Panc1 (cell line): ENCODE results near the gene FTO.

Experiments
- POLR2AphosphoS5 ChIP-seq: IDR thresholded peaks from 2 replicates; pipeline ENCODE4 v1.6.1; 2012; ENCODE audit warnings: mild to moderate bottlenecking, low read depth, low read length, moderate library complexity
- SIN3A ChIP-seq: IDR thresholded peaks from 2 replicates; pipeline ENCODE4 v1.6.1; 2012; ENCODE audit warnings: low read depth, mild to moderate bottlenecking, low read length, moderate library complexity, borderline replicate concordance; ENCODE audit not compliant: insufficient read depth
- TCF7L2 ChIP-seq: IDR thresholded peaks from 2 replicates; pipeline ENCODE4 v1.6.1; 2011; ENCODE audit warnings: mild to moderate bottlenecking, low read depth, low read length, inconsistent platforms
- TF ChIP-seq, protein P1 (sequence below): fragments of 450-650 bp; IDR thresholded peaks from 2 replicates; pipeline ENCODE4 v1.5.1; 2017; ENCODE audit warnings: mild to moderate bottlenecking
- TF ChIP-seq, protein P2 (sequence below), 2 experiments: IDR thresholded peaks; 2 replicates each; pipeline ENCODE4 v1.6.1; 2011 to 2012; ENCODE audit warnings: low read depth in 2 of 2, control low read depth in 1 of 2, low read length in 1 of 2, mild to moderate bottlenecking in 1 of 2, moderate library complexity in 1 of 2; ENCODE audit not compliant: insufficient read depth in 1 of 2

DNA sequence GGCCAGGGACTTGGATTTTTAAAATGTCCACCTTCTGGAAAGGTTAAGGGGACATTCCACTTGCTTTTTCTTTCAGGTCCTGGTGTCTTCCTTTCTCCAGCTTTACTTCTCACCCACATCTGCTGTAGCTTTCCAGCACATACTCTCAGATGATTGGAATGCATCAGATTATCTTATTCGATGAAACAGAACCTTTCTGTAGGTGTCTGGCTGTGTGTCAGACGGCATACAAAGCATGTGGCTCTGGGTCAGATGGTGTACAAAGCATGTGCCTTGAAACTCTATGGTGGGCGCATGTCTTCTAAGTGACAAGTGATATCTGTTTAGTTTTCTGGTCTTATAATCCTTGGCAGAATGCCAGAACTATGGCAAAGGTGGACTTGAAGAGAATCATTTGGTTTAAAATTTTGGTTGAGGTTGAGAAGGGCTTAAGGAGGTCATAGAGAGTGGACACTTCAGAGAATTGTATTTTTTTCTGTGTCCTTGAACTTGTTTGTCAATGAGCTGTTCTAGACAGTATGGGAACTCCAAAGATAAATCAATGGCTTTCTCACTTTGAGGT is 125.3 kb downstream of the FTO start:
- TF ChIP-seq, protein P1, sequence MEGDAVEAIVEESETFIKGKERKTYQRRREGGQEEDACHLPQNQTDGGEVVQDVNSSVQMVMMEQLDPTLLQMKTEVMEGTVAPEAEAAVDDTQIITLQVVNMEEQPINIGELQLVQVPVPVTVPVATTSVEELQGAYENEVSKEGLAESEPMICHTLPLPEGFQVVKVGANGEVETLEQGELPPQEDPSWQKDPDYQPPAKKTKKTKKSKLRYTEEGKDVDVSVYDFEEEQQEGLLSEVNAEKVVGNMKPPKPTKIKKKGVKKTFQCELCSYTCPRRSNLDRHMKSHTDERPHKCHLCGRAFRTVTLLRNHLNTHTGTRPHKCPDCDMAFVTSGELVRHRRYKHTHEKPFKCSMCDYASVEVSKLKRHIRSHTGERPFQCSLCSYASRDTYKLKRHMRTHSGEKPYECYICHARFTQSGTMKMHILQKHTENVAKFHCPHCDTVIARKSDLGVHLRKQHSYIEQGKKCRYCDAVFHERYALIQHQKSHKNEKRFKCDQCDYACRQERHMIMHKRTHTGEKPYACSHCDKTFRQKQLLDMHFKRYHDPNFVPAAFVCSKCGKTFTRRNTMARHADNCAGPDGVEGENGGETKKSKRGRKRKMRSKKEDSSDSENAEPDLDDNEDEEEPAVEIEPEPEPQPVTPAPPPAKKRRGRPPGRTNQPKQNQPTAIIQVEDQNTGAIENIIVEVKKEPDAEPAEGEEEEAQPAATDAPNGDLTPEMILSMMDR: no peak
- TF ChIP-seq, protein P2, sequence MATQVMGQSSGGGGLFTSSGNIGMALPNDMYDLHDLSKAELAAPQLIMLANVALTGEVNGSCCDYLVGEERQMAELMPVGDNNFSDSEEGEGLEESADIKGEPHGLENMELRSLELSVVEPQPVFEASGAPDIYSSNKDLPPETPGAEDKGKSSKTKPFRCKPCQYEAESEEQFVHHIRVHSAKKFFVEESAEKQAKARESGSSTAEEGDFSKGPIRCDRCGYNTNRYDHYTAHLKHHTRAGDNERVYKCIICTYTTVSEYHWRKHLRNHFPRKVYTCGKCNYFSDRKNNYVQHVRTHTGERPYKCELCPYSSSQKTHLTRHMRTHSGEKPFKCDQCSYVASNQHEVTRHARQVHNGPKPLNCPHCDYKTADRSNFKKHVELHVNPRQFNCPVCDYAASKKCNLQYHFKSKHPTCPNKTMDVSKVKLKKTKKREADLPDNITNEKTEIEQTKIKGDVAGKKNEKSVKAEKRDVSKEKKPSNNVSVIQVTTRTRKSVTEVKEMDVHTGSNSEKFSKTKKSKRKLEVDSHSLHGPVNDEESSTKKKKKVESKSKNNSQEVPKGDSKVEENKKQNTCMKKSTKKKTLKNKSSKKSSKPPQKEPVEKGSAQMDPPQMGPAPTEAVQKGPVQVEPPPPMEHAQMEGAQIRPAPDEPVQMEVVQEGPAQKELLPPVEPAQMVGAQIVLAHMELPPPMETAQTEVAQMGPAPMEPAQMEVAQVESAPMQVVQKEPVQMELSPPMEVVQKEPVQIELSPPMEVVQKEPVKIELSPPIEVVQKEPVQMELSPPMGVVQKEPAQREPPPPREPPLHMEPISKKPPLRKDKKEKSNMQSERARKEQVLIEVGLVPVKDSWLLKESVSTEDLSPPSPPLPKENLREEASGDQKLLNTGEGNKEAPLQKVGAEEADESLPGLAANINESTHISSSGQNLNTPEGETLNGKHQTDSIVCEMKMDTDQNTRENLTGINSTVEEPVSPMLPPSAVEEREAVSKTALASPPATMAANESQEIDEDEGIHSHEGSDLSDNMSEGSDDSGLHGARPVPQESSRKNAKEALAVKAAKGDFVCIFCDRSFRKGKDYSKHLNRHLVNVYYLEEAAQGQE (IDR thresholded peaks at IDR 0.05; ENCODE audit: insufficient read depth in 1 of 2, low read depth in 2 of 2, low read length in 1 of 2): no peak
- TF ChIP-seq POLR2AphosphoS5 (no peak), SIN3A (no peak), TCF7L2 (no peak)
